GM12872 (cell line): Measurements from ENCODE around the gene ARID3C.

Experiments used
- CTCF ChIP-seq: IDR thresholded peaks from 3 replicates; pipeline ENCODE4 v1.5.1; 2011; ENCODE audit warnings: low read depth, mild to moderate bottlenecking, low read length, moderate library complexity; ENCODE audit not compliant: insufficient read depth

ARID3C gene

GRCh38 chr9:34665067-34665380, 36.2 kb upstream of the ARID3C start:
- no peak for TF ChIP-seq CTCF

DNA sequence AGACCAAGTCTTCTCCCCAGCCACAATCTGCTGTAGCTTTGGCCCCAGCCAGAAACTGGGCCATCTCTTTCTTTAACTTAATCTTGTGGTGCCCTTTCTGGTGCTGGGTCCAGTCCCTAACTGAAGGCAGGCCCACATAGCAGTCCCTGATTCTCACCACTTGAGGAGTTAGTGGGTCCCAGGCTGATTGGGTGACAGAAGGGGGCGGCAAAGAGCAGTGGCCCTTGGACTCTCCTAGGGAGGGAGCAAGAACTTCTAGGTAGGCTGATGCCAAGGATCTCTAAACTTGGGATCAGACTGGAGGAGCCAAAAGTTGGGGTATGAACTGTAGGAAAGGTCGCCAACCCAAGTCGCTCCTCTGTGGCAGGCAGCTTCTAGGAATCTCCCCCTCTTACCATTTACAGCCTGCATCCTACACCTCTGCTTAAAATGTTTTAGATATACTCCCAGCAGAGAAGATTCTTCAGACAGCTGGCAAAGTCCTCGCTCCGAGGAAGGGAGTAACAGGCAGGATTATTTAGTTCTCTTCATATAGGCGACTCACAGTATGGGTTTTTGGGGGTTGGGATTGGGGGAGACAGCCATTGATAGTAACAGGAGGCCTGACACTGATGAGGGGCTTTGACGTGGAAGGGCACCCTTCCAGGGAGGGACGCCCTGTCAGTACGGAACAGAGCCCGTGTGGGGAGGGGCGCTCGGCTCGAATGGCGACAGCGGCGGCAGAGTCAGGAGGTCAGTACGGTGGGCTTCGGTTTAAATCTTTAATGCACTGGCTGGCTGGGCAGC, 35.6 kb upstream of the ARID3C start:
- peak; percentile 95 for TF ChIP-seq CTCF

GRCh38 chr9:34663303-34663605, 34.4 kb upstream of the ARID3C start:
- TF ChIP-seq CTCF = 0 out of 3 replicates have a peak, but pooled peaks have one; percentile 2

DNA sequence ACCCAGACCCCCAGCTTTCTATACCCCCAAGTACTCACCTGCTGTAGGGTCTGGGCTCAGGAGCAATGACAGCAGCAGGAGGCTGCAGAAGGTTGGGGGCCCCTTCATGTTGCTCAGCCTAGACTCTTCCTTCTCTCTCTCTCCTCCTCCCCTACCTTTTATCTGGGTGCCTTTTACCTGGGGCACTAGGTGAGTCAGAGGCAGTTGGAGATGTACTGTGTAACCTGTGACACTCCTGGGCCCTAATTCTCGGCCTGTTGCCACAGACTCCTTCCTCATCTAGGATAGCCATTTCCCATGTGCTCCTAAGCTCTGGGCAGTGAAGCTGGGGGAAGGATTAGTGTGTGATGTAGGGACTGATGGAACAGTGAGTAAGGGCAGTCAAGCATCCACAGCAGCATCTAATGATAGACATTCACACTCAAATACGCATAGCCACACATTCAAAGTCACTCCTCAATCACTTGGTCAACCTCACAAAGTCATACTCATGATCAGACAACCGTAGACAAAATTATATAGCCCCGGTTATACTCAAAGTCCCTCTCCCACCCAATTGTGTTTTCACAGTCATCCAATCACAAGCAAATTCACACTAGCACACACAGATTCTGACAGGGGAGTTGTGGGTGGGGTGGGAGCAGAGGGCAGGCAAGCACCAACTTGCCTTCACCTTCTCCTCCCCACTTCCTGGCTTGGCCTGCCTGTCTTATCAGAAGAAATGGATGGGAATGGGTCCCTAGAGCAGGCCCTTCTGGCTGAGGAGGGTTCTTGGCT, 33.8 kb upstream of the ARID3C start, which contains the start of gene CCL27:
Gene CCL27 (minus strand): TSS at position 132 of the 777 bp plus-strand sequence. CDS start 24 bp downstream, at position 108.
- TF ChIP-seq CTCF = no peak

- TF ChIP-seq CTCF = no peak
Measured at GRCh38 chr9:34659592-34660253, 30.9 kb upstream of the ARID3C start.

DNA sequence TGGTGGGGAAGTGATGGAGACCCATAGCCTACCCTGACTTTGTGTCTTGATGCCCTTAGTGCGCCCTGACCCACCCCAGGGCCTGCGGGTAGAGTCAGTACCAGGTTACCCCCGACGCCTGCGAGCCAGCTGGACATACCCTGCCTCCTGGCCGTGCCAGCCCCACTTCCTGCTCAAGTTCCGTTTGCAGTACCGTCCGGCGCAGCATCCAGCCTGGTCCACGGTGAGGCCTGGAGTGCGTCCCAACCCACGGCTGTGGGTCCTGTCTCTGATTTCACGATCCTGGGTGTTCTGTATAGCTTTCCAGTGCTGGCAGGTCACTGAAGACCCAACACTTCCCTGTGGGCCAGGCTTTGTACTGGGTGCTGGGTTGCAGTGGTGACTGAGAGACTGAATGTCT, 29.6 kb upstream of the ARID3C start:
- no peak for TF ChIP-seq CTCF

GRCh38 chr9:34656992-34657391, 28.1 kb upstream of the ARID3C start:
- no peak for TF ChIP-seq CTCF
